WTC11 (cell line): Measurements from ENCODE around the gene MITF.

Experiments
- ESRRA ChIP-seq: sonication (generic); formaldehyde crosslinking; IDR thresholded peaks from 2 replicates; pipeline ENCODE4 v1.8.1; 2022; ENCODE audit warnings: mild to moderate bottlenecking, missing genetic modification reagents, borderline replicate concordance
- GABPB1 ChIP-seq: sonication (generic); formaldehyde crosslinking; IDR thresholded peaks from 2 replicates; pipeline ENCODE4 v1.8.1; 2023; ENCODE audit warnings: mild to moderate bottlenecking, missing genetic modification reagents
- NR1H2 ChIP-seq: sonication (generic); formaldehyde crosslinking; IDR thresholded peaks from 2 replicates; pipeline ENCODE4 v1.9.0; 2021; ENCODE audit warnings: mild to moderate bottlenecking, moderate library complexity, missing genetic modification reagents
- ZNF671 ChIP-seq: fragments of 250-450 bp; sonication (Bioruptor Pico); IDR thresholded peaks from 2 replicates; pipeline ENCODE4 v1.8.0; 2021; ENCODE audit warnings: mild to moderate bottlenecking
- TF ChIP-seq, protein P1 (sequence below): fragments of 200-600 bp; IDR thresholded peaks from 2 replicates; pipeline ENCODE4 v1.8.0; 2022; ENCODE audit warnings: antibody characterized with exemption
- TF ChIP-seq, protein P2 (sequence below): sonication (generic); formaldehyde crosslinking; IDR thresholded peaks from 2 replicates; pipeline ENCODE4 v1.8.0; 2022; ENCODE audit warnings: mild to moderate bottlenecking, missing genetic modification reagents
- TF ChIP-seq, protein P3 (sequence below): sonication (generic); formaldehyde crosslinking; IDR thresholded peaks from 2 replicates; pipeline ENCODE4 v1.8.0; 2022; ENCODE audit warnings: mild to moderate bottlenecking, missing genetic modification reagents
- TF ChIP-seq, protein P4 (sequence below): sonication (generic); formaldehyde crosslinking; IDR thresholded peaks from 2 replicates; pipeline ENCODE4 v1.8.1; 2022; ENCODE audit warnings: low read depth, missing genetic modification reagents, borderline replicate concordance
- TF ChIP-seq, protein P5 (sequence below): sonication (generic); formaldehyde crosslinking; IDR thresholded peaks from 2 replicates; pipeline ENCODE4 v1.8.0; 2023; ENCODE audit warnings: missing genetic modification reagents, mild to moderate bottlenecking, borderline replicate concordance

DNA sequence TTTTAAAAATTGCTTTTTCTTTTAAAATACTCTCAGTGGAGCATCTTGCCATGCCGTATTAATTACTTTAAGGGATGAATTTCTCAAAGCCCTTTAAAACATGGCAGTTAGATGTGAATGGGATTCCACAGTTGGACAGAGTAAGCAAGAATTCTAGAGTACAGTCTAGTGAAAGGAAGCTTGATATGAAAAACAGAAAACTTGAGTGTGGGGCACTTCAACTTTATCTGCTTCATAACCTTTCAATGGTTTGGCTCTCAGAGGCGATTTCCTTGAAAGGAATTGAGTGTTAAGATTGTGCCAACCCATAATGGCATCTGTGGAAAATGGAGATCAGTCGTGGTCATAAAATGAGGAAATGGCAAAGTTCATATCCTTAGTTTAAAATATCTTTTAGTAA, 132.6 kb downstream of the MITF start:
- no peak for TF ChIP-seq ZNF671 (CRISPR knock-in tag)
- TF ChIP-seq, protein P1, sequence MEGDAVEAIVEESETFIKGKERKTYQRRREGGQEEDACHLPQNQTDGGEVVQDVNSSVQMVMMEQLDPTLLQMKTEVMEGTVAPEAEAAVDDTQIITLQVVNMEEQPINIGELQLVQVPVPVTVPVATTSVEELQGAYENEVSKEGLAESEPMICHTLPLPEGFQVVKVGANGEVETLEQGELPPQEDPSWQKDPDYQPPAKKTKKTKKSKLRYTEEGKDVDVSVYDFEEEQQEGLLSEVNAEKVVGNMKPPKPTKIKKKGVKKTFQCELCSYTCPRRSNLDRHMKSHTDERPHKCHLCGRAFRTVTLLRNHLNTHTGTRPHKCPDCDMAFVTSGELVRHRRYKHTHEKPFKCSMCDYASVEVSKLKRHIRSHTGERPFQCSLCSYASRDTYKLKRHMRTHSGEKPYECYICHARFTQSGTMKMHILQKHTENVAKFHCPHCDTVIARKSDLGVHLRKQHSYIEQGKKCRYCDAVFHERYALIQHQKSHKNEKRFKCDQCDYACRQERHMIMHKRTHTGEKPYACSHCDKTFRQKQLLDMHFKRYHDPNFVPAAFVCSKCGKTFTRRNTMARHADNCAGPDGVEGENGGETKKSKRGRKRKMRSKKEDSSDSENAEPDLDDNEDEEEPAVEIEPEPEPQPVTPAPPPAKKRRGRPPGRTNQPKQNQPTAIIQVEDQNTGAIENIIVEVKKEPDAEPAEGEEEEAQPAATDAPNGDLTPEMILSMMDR, result no peak
- no peak for TF ChIP-seq ESRRA (CRISPR knock-in tag)
- TF ChIP-seq, protein P2, sequence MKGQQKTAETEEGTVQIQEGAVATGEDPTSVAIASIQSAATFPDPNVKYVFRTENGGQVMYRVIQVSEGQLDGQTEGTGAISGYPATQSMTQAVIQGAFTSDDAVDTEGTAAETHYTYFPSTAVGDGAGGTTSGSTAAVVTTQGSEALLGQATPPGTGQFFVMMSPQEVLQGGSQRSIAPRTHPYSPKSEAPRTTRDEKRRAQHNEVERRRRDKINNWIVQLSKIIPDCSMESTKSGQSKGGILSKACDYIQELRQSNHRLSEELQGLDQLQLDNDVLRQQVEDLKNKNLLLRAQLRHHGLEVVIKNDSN (CRISPR knock-in tag), result no peak
- TF ChIP-seq GABPB1 (CRISPR knock-in tag), result no peak
- TF ChIP-seq, protein P3, sequence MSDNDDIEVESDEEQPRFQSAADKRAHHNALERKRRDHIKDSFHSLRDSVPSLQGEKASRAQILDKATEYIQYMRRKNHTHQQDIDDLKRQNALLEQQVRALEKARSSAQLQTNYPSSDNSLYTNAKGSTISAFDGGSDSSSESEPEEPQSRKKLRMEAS (CRISPR knock-in tag), result no peak
- TF ChIP-seq NR1H2 (CRISPR knock-in tag), result no peak
- TF ChIP-seq, protein P4, sequence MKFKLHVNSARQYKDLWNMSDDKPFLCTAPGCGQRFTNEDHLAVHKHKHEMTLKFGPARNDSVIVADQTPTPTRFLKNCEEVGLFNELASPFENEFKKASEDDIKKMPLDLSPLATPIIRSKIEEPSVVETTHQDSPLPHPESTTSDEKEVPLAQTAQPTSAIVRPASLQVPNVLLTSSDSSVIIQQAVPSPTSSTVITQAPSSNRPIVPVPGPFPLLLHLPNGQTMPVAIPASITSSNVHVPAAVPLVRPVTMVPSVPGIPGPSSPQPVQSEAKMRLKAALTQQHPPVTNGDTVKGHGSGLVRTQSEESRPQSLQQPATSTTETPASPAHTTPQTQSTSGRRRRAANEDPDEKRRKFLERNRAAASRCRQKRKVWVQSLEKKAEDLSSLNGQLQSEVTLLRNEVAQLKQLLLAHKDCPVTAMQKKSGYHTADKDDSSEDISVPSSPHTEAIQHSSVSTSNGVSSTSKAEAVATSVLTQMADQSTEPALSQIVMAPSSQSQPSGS (CRISPR knock-in tag), result no peak
- TF ChIP-seq, protein P5, sequence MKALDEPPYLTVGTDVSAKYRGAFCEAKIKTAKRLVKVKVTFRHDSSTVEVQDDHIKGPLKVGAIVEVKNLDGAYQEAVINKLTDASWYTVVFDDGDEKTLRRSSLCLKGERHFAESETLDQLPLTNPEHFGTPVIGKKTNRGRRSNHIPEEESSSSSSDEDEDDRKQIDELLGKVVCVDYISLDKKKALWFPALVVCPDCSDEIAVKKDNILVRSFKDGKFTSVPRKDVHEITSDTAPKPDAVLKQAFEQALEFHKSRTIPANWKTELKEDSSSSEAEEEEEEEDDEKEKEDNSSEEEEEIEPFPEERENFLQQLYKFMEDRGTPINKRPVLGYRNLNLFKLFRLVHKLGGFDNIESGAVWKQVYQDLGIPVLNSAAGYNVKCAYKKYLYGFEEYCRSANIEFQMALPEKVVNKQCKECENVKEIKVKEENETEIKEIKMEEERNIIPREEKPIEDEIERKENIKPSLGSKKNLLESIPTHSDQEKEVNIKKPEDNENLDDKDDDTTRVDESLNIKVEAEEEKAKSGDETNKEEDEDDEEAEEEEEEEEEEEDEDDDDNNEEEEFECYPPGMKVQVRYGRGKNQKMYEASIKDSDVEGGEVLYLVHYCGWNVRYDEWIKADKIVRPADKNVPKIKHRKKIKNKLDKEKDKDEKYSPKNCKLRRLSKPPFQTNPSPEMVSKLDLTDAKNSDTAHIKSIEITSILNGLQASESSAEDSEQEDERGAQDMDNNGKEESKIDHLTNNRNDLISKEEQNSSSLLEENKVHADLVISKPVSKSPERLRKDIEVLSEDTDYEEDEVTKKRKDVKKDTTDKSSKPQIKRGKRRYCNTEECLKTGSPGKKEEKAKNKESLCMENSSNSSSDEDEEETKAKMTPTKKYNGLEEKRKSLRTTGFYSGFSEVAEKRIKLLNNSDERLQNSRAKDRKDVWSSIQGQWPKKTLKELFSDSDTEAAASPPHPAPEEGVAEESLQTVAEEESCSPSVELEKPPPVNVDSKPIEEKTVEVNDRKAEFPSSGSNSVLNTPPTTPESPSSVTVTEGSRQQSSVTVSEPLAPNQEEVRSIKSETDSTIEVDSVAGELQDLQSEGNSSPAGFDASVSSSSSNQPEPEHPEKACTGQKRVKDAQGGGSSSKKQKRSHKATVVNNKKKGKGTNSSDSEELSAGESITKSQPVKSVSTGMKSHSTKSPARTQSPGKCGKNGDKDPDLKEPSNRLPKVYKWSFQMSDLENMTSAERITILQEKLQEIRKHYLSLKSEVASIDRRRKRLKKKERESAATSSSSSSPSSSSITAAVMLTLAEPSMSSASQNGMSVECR (CRISPR knock-in tag), result no peak
